ENCODE data around the gene BRPF3. TPM values are rescaled to one million over a fixed set of nuclear protein-coding genes. Genes with fewer than 3 reads are reported as not detected.

The BRPF3 gene
- total RNA-seq, 1 experiment from 2014 or later, result 19.4 TPM

DNA sequence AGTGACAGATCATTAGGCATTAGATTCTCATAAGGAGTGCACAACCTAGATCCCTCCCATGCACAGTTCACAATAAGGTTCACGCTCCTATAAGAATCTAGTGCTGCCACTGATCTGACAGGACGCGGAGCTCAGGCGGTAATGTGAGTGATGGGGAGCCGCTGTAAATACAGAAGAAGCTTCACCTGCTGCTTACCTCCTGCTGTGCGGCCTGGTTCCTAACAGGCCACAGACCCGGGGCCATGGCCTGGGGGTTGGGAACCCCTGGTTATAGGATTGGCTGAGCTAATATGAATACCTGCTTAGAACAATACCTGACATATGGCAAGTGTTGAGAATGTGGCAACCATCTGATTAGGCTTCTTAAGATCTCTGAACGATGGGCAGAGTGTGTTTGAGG is 75.7 kb downstream of the BRPF3 start:
- BruUV-seq (replicated peaks), result no TSS peak
- no peak overlapping the region for H3K27ac Mint-ChIP-seq (ENCODE audit: low read depth, unreplicated experiment)
- peaks cover 14% of the 10 kb centered on the region for H3K4me1 Mint-ChIP-seq (ENCODE audit: insufficient read depth, unreplicated experiment)
- TF ChIP-seq CTCF (IDR thresholded peaks at IDR 0.05; ENCODE audit: unreplicated experiment), result no peak
- no peak overlapping the region for H3K4me3 Mint-ChIP-seq (ENCODE audit: unreplicated experiment)
- ChIA-PET POLR2A (interaction anchor here (1.1 kb wide), 1 partner anchor 9 kb away, joined by 4 read pairs; no protein-coding TSS in a partner anchor), CTCF (interaction anchor here (0.7 kb wide), 1 partner anchor 208 kb away, joined by 4 read pairs; no protein-coding TSS in a partner anchor)
- DNase-seq (ENCODE audit: unreplicated experiment), result no peak
- no peaks in the 10 kb centered on the region for H3K36me3 Mint-ChIP-seq (ENCODE audit: insufficient read depth, unreplicated experiment)
- no peaks in the 10 kb centered on the region for H3K9me3 Mint-ChIP-seq (ENCODE audit: unreplicated experiment)
- H3K27me3 Mint-ChIP-seq (ENCODE audit: insufficient read depth, unreplicated experiment), result peaks cover 69% of the 10 kb centered on the region
- intact Hi-C loops (cut with micrococcal nuclease), result no loop called here

DNA sequence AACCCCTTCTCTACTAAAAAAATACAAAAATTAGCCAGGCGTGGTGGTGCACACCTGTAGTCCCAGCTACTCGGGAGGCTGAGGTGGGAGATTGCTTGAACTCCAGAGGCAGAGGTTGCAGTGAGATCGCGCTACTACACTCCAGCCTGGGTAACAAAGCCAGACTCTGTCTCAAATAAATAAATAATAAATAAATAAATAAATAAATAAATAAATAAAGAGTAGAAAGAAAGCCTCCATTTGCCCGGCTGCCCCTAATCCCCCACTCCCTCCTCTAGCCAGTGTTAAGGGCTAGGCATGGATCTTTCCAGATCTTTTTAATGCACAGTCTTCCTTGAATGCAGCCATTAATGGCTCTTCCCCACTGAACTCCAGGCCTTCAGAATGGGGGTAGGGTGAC is 76.5 kb downstream of the BRPF3 start:
- Mint-ChIP-seq H3K4me3 (ENCODE audit: unreplicated experiment) (no peak overlapping the region), H3K36me3 (ENCODE audit: insufficient read depth, unreplicated experiment) (no peaks in the 10 kb centered on the region), H3K9me3 (ENCODE audit: unreplicated experiment) (no peaks in the 10 kb centered on the region), H3K4me1 (ENCODE audit: insufficient read depth, unreplicated experiment) (peaks cover 9% of the 10 kb centered on the region), H3K27ac (ENCODE audit: low read depth, unreplicated experiment) (no peak overlapping the region), H3K27me3 (ENCODE audit: insufficient read depth, unreplicated experiment) (peaks cover 71% of the 10 kb centered on the region)
- DNase-seq (ENCODE audit: unreplicated experiment), result no peak
- intact Hi-C loops (cut with micrococcal nuclease), result no loop called here
- TF ChIP-seq CTCF (IDR thresholded peaks at IDR 0.05; ENCODE audit: unreplicated experiment), result no peak
- POLR2A ChIA-PET, result no interaction called here
- BruUV-seq (replicated peaks), result no TSS peak
- CTCF ChIA-PET, result no interaction called here

- H3K9me3 Mint-ChIP-seq (ENCODE audit: unreplicated experiment), result no peaks in the 10 kb centered on the region
Observed at GRCh38 chr6:36273802-36274514, 77.4 kb downstream of the BRPF3 start.

More at GRCh38 chr6:36273802-36274514, 77.4 kb downstream of the BRPF3 start:
- H3K36me3 Mint-ChIP-seq (ENCODE audit: insufficient read depth, unreplicated experiment), result no peaks in the 10 kb centered on the region
- H3K27me3 Mint-ChIP-seq (ENCODE audit: insufficient read depth, unreplicated experiment), result peaks cover 78% of the 10 kb centered on the region
- peaks cover under 1% of the 10 kb centered on the region for H3K4me1 Mint-ChIP-seq (ENCODE audit: insufficient read depth, unreplicated experiment)
- DNase-seq (ENCODE audit: unreplicated experiment), result no peak
- intact Hi-C loops (cut with micrococcal nuclease), result no loop called here
- BruUV-seq (replicated peaks), result no TSS peak
- no peak for TF ChIP-seq CTCF (IDR thresholded peaks at IDR 0.05; ENCODE audit: unreplicated experiment)
- CTCF ChIA-PET, result interaction anchor here (0.6 kb wide), 1 partner anchor 453 kb away, joined by 3 read pairs; no protein-coding TSS in a partner anchor
- POLR2A ChIA-PET, result no interaction called here
- H3K27ac Mint-ChIP-seq (ENCODE audit: low read depth, unreplicated experiment), result no peak overlapping the region
- H3K4me3 Mint-ChIP-seq (ENCODE audit: unreplicated experiment), result no peak overlapping the region

Measured in MCF 10A (cell line).